ENCODE measurements around the gene GMPR. TPM values are rescaled to one million over a fixed set of nuclear protein-coding genes. Genes with fewer than 3 reads are reported as not detected.

The GMPR gene
- total and polyA plus RNA-seq, 8 donors = 4.5 to 25.9 (median 7.0) TPM

- no peak for TF ChIP-seq CTCF (IDR thresholded peaks at IDR 0.05)
- WGBS, 2 donors = 90% methylated on average over 21 of the region's 21 CpGs
- Histone ChIP-seq H3K4me3 (no peak overlapping the region), H3K4me1 (peaks cover 0 to 14% (median 4%) of the 10 kb centered on the region in 3 donors), H3K27ac (peak overlapping the region in 3 of 4 donors; percentile 58 to 86 (median 70)), H3K27me3 (no peaks in the 10 kb centered on the region), H3K9me3 (no peaks in the 10 kb centered on the region), H3K36me3 (no peaks in the 10 kb centered on the region)
- no peak for DNase-seq
- no peak for FAIRE-seq
- intact Hi-C loops (cut with DNase I) = loop anchor here in 1 of 3 donors (10.0 kb wide), 1 partner anchor 764 kb away; no protein-coding TSS in a partner anchor
- peak in 2 of 4 donors; percentile 1 to 6 for ATAC-seq
Measured at GRCh38 chr6:16320533-16321340, 82.3 kb downstream of the GMPR start.

GRCh38 chr6:16321341-16321710, 82.9 kb downstream of the GMPR start:
- intact Hi-C loops (cut with DNase I) = loop anchor here in 1 of 3 donors (10.0 kb wide), 1 partner anchor 763 kb away; no protein-coding TSS in a partner anchor
- FAIRE-seq (no peak), DNase-seq (no peak), ATAC-seq (no peak)
- peak overlapping the region in 2 of 4 donors; percentile 70 to 86 for H3K27ac ChIP-seq
- H3K4me3 ChIP-seq = no peak overlapping the region
- no peak for TF ChIP-seq CTCF (IDR thresholded peaks at IDR 0.05)
- 96 to 97% methylated on average over 7 of the region's 7 CpGs for WGBS, 2 donors
- peaks cover 0 to 14% (median 4%) of the 10 kb centered on the region in 3 donors for H3K4me1 ChIP-seq
- H3K9me3 ChIP-seq = no peaks in the 10 kb centered on the region
- H3K27me3 ChIP-seq = no peaks in the 10 kb centered on the region
- H3K36me3 ChIP-seq = no peaks in the 10 kb centered on the region

GRCh38 chr6:16321826-16322225, 83.4 kb downstream of the GMPR start:
- Histone ChIP-seq H3K27ac (peak overlapping the region in 1 of 4 donors; percentile 86), H3K36me3 (peaks cover 0 to 2% (median 1%) of the 10 kb centered on the region in 3 donors), H3K9me3 (no peaks in the 10 kb centered on the region), H3K4me1 (peaks cover 0 to 14% (median 4%) of the 10 kb centered on the region in 3 donors), H3K4me3 (no peak overlapping the region), H3K27me3 (no peaks in the 10 kb centered on the region)
- WGBS, 2 donors = 96 to 98% methylated on average over 11 of the region's 11 CpGs
- FAIRE-seq (no peak), ATAC-seq (no peak), DNase-seq (no peak)
- intact Hi-C loops (cut with DNase I) = loop anchor here in 1 of 3 donors (10.0 kb wide), 1 partner anchor 763 kb away; no protein-coding TSS in a partner anchor
- no peak for TF ChIP-seq CTCF (IDR thresholded peaks at IDR 0.05)

GRCh38 chr6:16322666-16323312, 84.4 kb downstream of the GMPR start:
- H3K27me3 ChIP-seq = no peaks in the 10 kb centered on the region
- no peak for TF ChIP-seq CTCF (IDR thresholded peaks at IDR 0.05)
- ATAC-seq (peak; percentile 42 to 74 (median 69)), DNase-seq (peak in 3 of 6 donors; percentile 29 to 43 (median 39)), FAIRE-seq (no peak)
- peaks cover 0 to 14% (median 4%) of the 10 kb centered on the region in 3 donors for H3K4me1 ChIP-seq
- no peak overlapping the region for H3K4me3 ChIP-seq
- H3K27ac ChIP-seq = peak overlapping the region; percentile 22 to 70 (median 46)
- WGBS, 2 donors = 62 to 66% methylated on average over 11 of the region's 11 CpGs
- peaks cover 0 to 11% (median 4%) of the 10 kb centered on the region in 3 donors for H3K36me3 ChIP-seq
- intact Hi-C loops (cut with DNase I) = loop anchor here in 1 of 3 donors (10.0 kb wide), 1 partner anchor 762 kb away; no protein-coding TSS in a partner anchor
- H3K9me3 ChIP-seq = no peaks in the 10 kb centered on the region
